ENCODE data around the gene AGBL4. TPM values are rescaled to one million over a fixed set of nuclear protein-coding genes. Genes with fewer than 3 reads are reported as not detected.

AGBL4 gene
- total and polyA plus RNA-seq, 2 of the 13 experiments (the other 11 are each of a cell fraction or from before 2014, with no cell fraction given) = not detected

DNA sequence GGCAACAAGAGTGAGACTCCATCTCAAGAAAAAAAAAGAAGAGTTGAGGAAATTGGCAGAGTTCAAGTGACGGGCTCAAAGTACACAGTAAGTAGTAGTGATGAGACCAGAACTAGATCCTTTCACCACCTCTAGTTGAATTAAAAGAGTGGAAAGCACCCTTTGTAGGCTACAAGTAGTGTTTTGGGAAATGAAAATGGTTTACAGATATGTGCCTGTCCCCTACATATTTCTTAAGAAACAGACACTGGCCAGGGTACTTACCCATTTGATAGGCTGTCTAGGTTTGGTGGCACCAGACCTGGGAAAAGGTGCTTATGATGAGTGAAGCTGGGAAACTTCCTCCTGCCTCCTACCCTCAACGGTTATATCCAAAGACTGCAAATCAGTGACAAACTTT lies 1083.4 kb downstream of the AGBL4 start:
- Histone ChIP-seq H3K4me2 (ENCODE audit: low read depth, low read length) (no peak overlapping the region), H3K4me3 (replicated peaks in 1 of 3; ENCODE audit: insufficient read depth in 1 of 3, low read depth in 2 of 3, low read length in 3 of 3) (no peak overlapping the region), H3K9ac (ENCODE audit: insufficient read depth, low read depth, low read length) (no peak overlapping the region), H3K27me3 (ENCODE audit: control insufficient read depth in 1 of 2, insufficient read depth in 2 of 2, low read length in 2 of 2) (no peaks in the 10 kb centered on the region), H3K27ac (ENCODE audit: extremely low read length, insufficient read depth, low read length) (no peak overlapping the region), H2AFZ (ENCODE audit: low read length) (no peak overlapping the region), H3K9me3 (ENCODE audit: low read length) (peaks cover 65% of the 10 kb centered on the region), H3K79me2 (ENCODE audit: insufficient read depth, low read length) (no peaks in the 10 kb centered on the region), H4K20me1 (ENCODE audit: insufficient read depth, low read length) (no peaks in the 10 kb centered on the region), H3K4me1 (ENCODE audit: insufficient read depth, low read length) (no peaks in the 10 kb centered on the region), H3K36me3 (replicated peaks in 1 of 2; ENCODE audit: control insufficient read depth in 1 of 2, insufficient read depth in 2 of 2, low read length in 2 of 2) (no peaks in the 10 kb centered on the region)
- DNase-seq (ENCODE audit: low spot score) = no peak
- ATAC-seq = no peak
- in situ Hi-C loops (cut with HindIII; ENCODE audit: extremely low pct_ligation_motif_present, low pct_unique_long_range_greater_than_20kb) (no loop called here), intact Hi-C loops (cut with micrococcal nuclease; ENCODE audit: unreplicated experiment) (no loop called here)
- ChIA-PET POLR2A (no interaction called here), CTCF (ENCODE audit: low intra/inter-chr PET ratio, low total read pairs) (no interaction called here)
- BruUV-seq (replicated peaks) = no TSS peak
- FAIRE-seq = no peak
- WGBS (ENCODE audit: low lambda C conversion rate) = 61% methylated on average over 2 of the region's 2 CpGs
- TF ChIP-seq, protein P1, sequence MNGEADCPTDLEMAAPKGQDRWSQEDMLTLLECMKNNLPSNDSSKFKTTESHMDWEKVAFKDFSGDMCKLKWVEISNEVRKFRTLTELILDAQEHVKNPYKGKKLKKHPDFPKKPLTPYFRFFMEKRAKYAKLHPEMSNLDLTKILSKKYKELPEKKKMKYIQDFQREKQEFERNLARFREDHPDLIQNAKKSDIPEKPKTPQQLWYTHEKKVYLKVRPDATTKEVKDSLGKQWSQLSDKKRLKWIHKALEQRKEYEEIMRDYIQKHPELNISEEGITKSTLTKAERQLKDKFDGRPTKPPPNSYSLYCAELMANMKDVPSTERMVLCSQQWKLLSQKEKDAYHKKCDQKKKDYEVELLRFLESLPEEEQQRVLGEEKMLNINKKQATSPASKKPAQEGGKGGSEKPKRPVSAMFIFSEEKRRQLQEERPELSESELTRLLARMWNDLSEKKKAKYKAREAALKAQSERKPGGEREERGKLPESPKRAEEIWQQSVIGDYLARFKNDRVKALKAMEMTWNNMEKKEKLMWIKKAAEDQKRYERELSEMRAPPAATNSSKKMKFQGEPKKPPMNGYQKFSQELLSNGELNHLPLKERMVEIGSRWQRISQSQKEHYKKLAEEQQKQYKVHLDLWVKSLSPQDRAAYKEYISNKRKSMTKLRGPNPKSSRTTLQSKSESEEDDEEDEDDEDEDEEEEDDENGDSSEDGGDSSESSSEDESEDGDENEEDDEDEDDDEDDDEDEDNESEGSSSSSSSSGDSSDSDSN (CRISPR knock-in tag; IDR thresholded peaks at IDR 0.05) = no peak
- TF ChIP-seq ZFP36L2 (CRISPR knock-in tag; IDR thresholded peaks at IDR 0.05) (no peak), POLR2A (IDR thresholded peaks at IDR 0.05; ENCODE audit: insufficient read depth in 1 of 2, low read depth in 2 of 2, low read length in 2 of 2) (no peak), MED1 (CRISPR knock-in tag; IDR thresholded peaks at IDR 0.05) (no peak), ZNF891 (CRISPR knock-in tag; IDR thresholded peaks at IDR 0.05) (no peak), NONO (IDR thresholded peaks at IDR 0.05) (no peak), NONO (CRISPR knock-in tag; conservative IDR thresholded peaks at IDR 0.05) (no peak), ATF1 (CRISPR knock-in tag; IDR thresholded peaks at IDR 0.05) (no peak), MXI1 (IDR thresholded peaks at IDR 0.05; ENCODE audit: borderline replicate concordance, low read depth, low read length) (no peak), ZSCAN29 (CRISPR knock-in tag; conservative IDR thresholded peaks at IDR 0.05) (no peak), NFE2 (CRISPR knock-in tag; IDR thresholded peaks at IDR 0.05) (no peak)
- TF ChIP-seq, protein P2, sequence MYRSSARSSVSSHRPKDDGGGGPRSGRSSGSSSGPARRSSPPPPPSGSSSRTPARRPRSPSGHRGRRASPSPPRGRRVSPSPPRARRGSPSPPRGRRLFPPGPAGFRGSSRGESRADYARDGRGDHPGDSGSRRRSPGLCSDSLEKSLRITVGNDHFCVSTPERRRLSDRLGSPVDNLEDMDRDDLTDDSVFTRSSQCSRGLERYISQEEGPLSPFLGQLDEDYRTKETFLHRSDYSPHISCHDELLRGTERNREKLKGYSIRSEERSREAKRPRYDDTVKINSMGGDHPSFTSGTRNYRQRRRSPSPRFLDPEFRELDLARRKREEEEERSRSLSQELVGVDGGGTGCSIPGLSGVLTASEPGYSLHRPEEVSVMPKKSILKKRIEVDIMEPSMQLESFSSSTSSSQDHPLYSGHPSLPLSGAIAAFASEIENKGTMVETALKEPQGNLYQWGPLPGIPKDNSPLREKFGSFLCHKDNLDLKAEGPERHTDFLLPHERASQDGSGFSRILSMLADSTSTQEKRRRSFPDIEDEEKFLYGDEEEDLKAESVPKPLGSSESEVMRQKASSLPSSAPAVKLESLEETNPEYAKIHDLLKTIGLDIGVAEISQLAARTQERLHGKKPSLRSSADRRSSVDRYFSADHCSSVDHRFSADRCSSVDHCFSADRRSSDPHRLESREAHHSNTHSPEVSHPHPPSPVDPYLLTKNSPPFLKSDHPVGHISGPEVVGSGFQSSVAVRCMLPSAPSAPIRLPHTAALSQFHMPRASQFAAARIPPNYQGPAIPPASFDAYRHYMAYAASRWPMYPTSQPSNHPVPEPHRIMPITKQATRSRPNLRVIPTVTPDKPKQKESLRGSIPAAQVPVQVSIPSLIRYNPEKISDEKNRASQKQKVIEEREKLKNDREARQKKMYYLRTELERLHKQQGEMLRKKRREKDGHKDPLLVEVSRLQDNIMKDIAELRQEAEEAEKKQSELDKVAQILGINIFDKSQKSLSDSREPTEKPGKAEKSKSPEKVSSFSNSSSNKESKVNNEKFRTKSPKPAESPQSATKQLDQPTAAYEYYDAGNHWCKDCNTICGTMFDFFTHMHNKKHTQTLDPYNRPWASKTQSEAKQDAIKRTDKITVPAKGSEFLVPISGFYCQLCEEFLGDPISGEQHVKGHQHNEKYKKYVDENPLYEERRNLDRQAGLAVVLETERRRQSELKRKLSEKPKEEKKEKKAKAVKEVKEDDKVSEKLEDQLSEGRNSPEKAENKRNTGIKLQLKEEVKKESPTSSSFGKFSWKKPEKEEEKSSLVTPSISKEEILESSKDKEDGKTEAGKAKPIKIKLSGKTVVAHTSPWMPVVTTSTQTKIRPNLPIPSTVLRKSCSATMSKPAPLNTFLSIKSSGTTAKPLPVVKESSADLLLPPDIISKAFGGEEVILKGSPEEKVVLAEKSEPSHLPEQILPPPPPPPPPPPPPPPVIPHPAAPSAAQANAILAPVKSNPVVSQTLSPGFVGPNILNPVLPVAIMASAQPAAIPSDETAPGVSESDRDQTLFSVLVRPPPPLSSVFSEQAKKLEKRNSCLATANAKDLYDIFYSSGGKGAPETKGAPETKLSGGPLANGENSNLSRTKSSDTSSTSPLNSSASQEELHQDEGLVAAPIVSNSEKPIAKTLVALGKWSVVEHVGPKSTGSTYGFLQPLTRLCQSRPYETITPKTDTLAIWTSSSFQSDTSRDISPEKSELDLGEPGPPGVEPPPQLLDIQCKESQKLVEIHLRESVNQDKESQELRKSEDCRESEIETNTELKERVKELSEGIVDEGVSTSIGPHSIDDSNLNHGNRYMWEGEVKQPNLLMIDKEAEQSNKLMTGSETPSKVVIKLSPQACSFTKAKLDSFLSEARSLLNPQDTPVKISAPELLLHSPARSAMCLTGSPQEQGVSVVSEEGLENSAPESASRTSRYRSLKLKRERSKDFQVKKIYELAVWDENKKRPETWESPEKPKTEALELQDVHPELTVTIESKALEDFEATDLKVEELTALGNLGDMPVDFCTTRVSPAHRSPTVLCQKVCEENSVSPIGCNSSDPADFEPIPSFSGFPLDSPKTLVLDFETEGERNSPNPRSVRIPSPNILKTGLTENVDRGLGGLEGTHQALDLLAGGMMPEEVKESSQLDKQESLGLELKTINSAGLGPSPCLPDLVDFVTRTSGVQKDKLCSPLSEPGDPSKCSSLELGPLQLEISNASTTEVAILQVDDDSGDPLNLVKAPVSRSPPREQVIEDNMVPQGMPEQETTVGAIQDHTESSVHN (CRISPR knock-in tag; IDR thresholded peaks at IDR 0.05) = no peak
- TF ChIP-seq, protein P3, sequence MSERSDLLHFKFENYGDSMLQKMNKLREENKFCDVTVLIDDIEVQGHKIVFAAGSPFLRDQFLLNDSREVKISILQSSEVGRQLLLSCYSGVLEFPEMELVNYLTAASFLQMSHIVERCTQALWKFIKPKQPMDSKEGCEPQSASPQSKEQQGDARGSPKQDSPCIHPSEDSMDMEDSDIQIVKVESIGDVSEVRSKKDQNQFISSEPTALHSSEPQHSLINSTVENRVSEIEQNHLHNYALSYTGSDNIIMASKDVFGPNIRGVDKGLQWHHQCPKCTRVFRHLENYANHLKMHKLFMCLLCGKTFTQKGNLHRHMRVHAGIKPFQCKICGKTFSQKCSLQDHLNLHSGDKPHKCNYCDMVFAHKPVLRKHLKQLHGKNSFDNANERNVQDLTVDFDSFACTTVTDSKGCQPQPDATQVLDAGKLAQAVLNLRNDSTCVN (CRISPR knock-in tag; IDR thresholded peaks at IDR 0.05; ENCODE audit: borderline replicate concordance) = no peak
